K562 (cell line): Measurements from ENCODE around the gene LIMCH1. TPM values are rescaled to one million over a fixed set of nuclear protein-coding genes. Genes with fewer than 3 reads are reported as not detected.

Experiments used
- ATAC-seq: fragments of 200-7000 bp; cut with Tn5 transposase; 3 replicates; pipeline ENCODE4 v1.9.1; 2020; ENCODE audit warnings: moderate library complexity
- BruUV-seq: library from RNA; stranded (reverse); fragments of 400-500 nt; replicated peaks from 2 replicates; lab custom pipeline; 2021; lab: Mats Ljungman, UMichigan
- CTCF ChIA-PET: fragments of 300-600 bp; formaldehyde crosslinking; extraction: SDS; loops from one replicate; lab custom pipeline; 2021; ENCODE audit warnings: low intra/inter-chr PET ratio; lab: Yijun Ruan, JAX
- POLR2A ChIA-PET: fragments of 300-600, 350-650 bp; sonication (Branson Sonifier 250); formaldehyde crosslinking; extraction: SDS; loops from one replicate; lab custom pipeline; 2021; ENCODE audit warnings: antibody characterized with exemption, inconsistent platforms; lab: Yijun Ruan, JAX
- DNase-seq, 4 experiments: peaks; one replicate each; pipeline versions ENCODE4 v3.0.0 to v3.0.0-alpha.2; 2011 to 2018; ENCODE audit warnings: low spot score in 3 of 4, mixed read lengths in 3 of 4; ENCODE audit errors: extremely low read depth in 1 of 4
- FAIRE-seq: peaks from 2 replicates; lab custom pipeline; 2011; peaks lifted over from hg19 to GRCh38; lab: Jason Lieb, UNC
- H2AFZ ChIP-seq: 2 replicates; pipeline ENCODE4 v1.6.0; 2011; ENCODE audit warnings: low read depth, low read length, control low read depth, inconsistent platforms
- H3K27ac ChIP-seq: fragments of 200-600 bp; 3 replicates; pipeline ENCODE4 v1.8.0; 2011; ENCODE audit warnings: low read depth, mild to moderate bottlenecking, control low read depth, inconsistent platforms, low read length, moderate library complexity, mixed read lengths; ENCODE audit errors: extremely low read depth
- H3K27me3 ChIP-seq, 2 experiments: fragments of 300-600 bp in 1 of 2; 2 replicates in 1 of 2; 3 replicates in 1 of 2; pipeline versions ENCODE4 v1.6.0 to v1.8.0; 2011; ENCODE audit warnings: inconsistent platforms in 2 of 2, low read length in 2 of 2, mild to moderate bottlenecking in 1 of 2, mixed read lengths in 1 of 2, moderate library complexity in 1 of 2; ENCODE audit not compliant: control insufficient read depth in 2 of 2, insufficient read depth in 2 of 2
- H3K36me3 ChIP-seq: fragments of 300-600 bp; 3 replicates; pipeline ENCODE4 v1.8.0; 2011; ENCODE audit warnings: mild to moderate bottlenecking, low read length, inconsistent platforms; ENCODE audit not compliant: control insufficient read depth, insufficient read depth
- H3K4me1 ChIP-seq, 2 experiments: fragments of 200-600 bp in 1 of 2; replicated peaks in 1 of 2; 2 replicates in 1 of 2; 3 replicates in 1 of 2; pipeline versions ENCODE4 v1.5.1 to v1.8.0; 2011; ENCODE audit warnings: inconsistent platforms in 2 of 2, low read length in 2 of 2, mild to moderate bottlenecking in 1 of 2, mixed read lengths in 1 of 2, moderate library complexity in 1 of 2; ENCODE audit not compliant: control insufficient read depth in 2 of 2, insufficient read depth in 2 of 2
- H3K4me2 ChIP-seq: 2 replicates; pipeline ENCODE4 v1.6.1; 2011; ENCODE audit warnings: low read length, control low read depth, inconsistent platforms, mixed read lengths; ENCODE audit not compliant: insufficient read depth
- H3K4me3 ChIP-seq: fragments of 200-600 bp; sonication (generic), shearing (Covaris generic); 2 replicates; pipeline ENCODE4 v1.5.1; 2016; ENCODE audit warnings: control low read depth, inconsistent platforms
- H3K79me2 ChIP-seq: fragments of 200-600 bp; 3 replicates; pipeline ENCODE4 v1.8.0; 2011; ENCODE audit warnings: low read length, inconsistent platforms; ENCODE audit not compliant: control insufficient read depth, insufficient read depth
- H3K9ac ChIP-seq, 2 experiments: 2 replicates each; pipeline versions ENCODE4 v1.6.0 to v1.6.1; 2011; ENCODE audit warnings: low read depth in 2 of 2, low read length in 2 of 2, control low read depth in 1 of 2, inconsistent platforms in 1 of 2, mild to moderate bottlenecking in 1 of 2, mixed read lengths in 1 of 2; ENCODE audit not compliant: insufficient read depth in 1 of 2
- H3K9me1 ChIP-seq: one replicate; pipeline ENCODE4 v1.6.0; 2011; ENCODE audit warnings: inconsistent platforms, mild to moderate bottlenecking, low read length, moderate library complexity; ENCODE audit not compliant: control insufficient read depth, insufficient read depth
- H3K9me3 ChIP-seq: replicated peaks from 2 replicates; pipeline ENCODE4 v1.5.1; 2011; ENCODE audit warnings: low read depth, low read length, inconsistent platforms; ENCODE audit not compliant: control insufficient read depth, insufficient read depth
- H4K20me1 ChIP-seq: replicated peaks from 2 replicates; pipeline ENCODE4 v1.6.1; 2011; ENCODE audit warnings: low read length, inconsistent platforms, mixed read lengths; ENCODE audit not compliant: control insufficient read depth, insufficient read depth
- ATF1 ChIP-seq, 2 experiments: fragments of 450-650 bp in 1 of 2; IDR thresholded peaks; 2 replicates each; pipeline ENCODE4 v1.6.1; 2016; ENCODE audit warnings: missing compliant biosample characterization in 1 of 2, missing genetic modification characterization in 1 of 2
- BRD9 ChIP-seq: fragments of 450-650 bp; IDR thresholded peaks from 2 replicates; pipeline ENCODE4 v1.6.1; 2018; ENCODE audit warnings: low read depth; ENCODE audit not compliant: partially characterized antibody
- CBFA2T3 ChIP-seq: fragments of 450-650 bp; IDR thresholded peaks from 2 replicates; pipeline ENCODE4 v1.6.1; 2017
- CHD4 ChIP-seq: fragments of 200-600 bp; sonication (generic); IDR thresholded peaks from 3 replicates; pipeline ENCODE4 v1.6.1; 2012; ENCODE audit warnings: low read depth, mild to moderate bottlenecking, mixed read lengths, low read length, inconsistent platforms; ENCODE audit not compliant: insufficient read depth, insufficient replicate concordance, poor library complexity, severe bottlenecking
- ESRRB ChIP-seq: fragments of 250-450 bp; sonication (Bioruptor Pico); IDR thresholded peaks from 2 replicates; pipeline ENCODE4 v1.5.0; 2020; ENCODE audit warnings: mild to moderate bottlenecking, moderate library complexity, borderline replicate concordance
- FUS ChIP-seq: fragments of 200-400 bp; formaldehyde crosslinking; optimal IDR thresholded peaks from 2 replicates; pipeline ENCODE3; 2017; ENCODE audit warnings: low read depth, low read length
- GATAD2B ChIP-seq: fragments of 450-650 bp; IDR thresholded peaks from 2 replicates; pipeline ENCODE4 v1.6.1; 2017; ENCODE audit warnings: mild to moderate bottlenecking, borderline replicate concordance
- KLF1 ChIP-seq: fragments of 450-650 bp; IDR thresholded peaks from 2 replicates; pipeline ENCODE4 v1.6.1; 2016; ENCODE audit warnings: missing genetic modification characterization, missing compliant biosample characterization
- MYNN ChIP-seq, 2 experiments: sonication (generic); formaldehyde crosslinking in 1 of 2; IDR thresholded peaks; 2 replicates each; pipeline versions ENCODE4 v1.5.0 to v1.6.1; 2016 to 2020; ENCODE audit warnings: antibody characterized with exemption in 1 of 2, missing genetic modification reagents in 1 of 2
- NCOA4 ChIP-seq: fragments of 450-650 bp; IDR thresholded peaks from 2 replicates; pipeline ENCODE4 v1.6.1; 2018; ENCODE audit warnings: mild to moderate bottlenecking; ENCODE audit not compliant: partially characterized antibody
- POLR2H ChIP-seq: IDR thresholded peaks from 2 replicates; pipeline ENCODE4 v1.6.1; 2016; ENCODE audit warnings: missing genetic modification characterization, low read depth, mild to moderate bottlenecking, control low read depth, missing compliant biosample characterization, moderate library complexity
- RBM34 ChIP-seq: fragments of 200-400 bp; formaldehyde crosslinking; IDR thresholded peaks from 2 replicates; pipeline ENCODE4 v1.6.1; 2018; ENCODE audit warnings: low read length, borderline replicate concordance; ENCODE audit not compliant: insufficient read depth
- RNF2 ChIP-seq: sonication (generic); IDR thresholded peaks from 2 replicates; pipeline ENCODE4 v1.6.1; 2016
- TCF7 ChIP-seq: sonication (generic); IDR thresholded peaks from 2 replicates; pipeline ENCODE4 v1.6.1; 2016; ENCODE audit warnings: antibody characterized with exemption, borderline replicate concordance
- WGBS: fragments of 100-300 bp; shearing (Covaris generic); methylation state at CpG from one replicate; pipeline ENCODE4 v1.1.6; 2016; ENCODE audit warnings: low coverage, mixed read lengths; ENCODE audit not compliant: insufficient coverage; ENCODE audit errors: missing lambda C conversion rate; 5-methylcytosine and 5-hydroxymethylcytosine counted together
- in situ Hi-C: fragments of 300-500 bp; cut with MboI; formaldehyde crosslinking; loops from 4 replicates; pipeline ENCODE4 v1.15.0; 2018; ENCODE audit warnings: inconsistent platforms, mixed read lengths
- intact Hi-C: fragments of 100-400 bp; cut with micrococcal nuclease; formaldehyde crosslinking; loops from 2 replicates; pipeline ENCODE4 v1.14.2; 2022
- polyA plus RNA-seq, 8 experiments: library from polyadenylated mRNA; depleted of rRNA in 4 of 8; stranded (reverse) in 5 of 8; unstranded in 3 of 8; fragments of >200 nt; fragmentation: Nextera tagmentation in 2 of 8; fragmentation: Illumina TruSeq in 1 of 8; extraction: Ambion mirVana in 2 of 8; extraction: Trizol in 1 of 8; gene quantifications; 2 replicates each; pipeline versions ENCODE4 v1.2.1 to v1.2.3, GENCODE V29; 2011 to 2014; ENCODE audit warnings: inconsistent platforms in 1 of 8, missing spikeins in 1 of 8
- total RNA-seq, 7 experiments: library from RNA; depleted of rRNA in 6 of 7; stranded (reverse); fragments of >200 nt in 6 of 7; fragmentation: Illumina TruSeq in 2 of 7; extraction: Trizol in 2 of 7; gene quantifications; 2 replicates each; pipeline versions ENCODE4 v1.2.1 to v1.2.3, GENCODE V29; 2011 to 2021; ENCODE audit warnings: low replicate concordance in 1 of 7
- TF ChIP-seq, protein P1 (sequence below): fragments of 250-450 bp; sonication (Bioruptor Pico); IDR thresholded peaks from 2 replicates; pipeline ENCODE4 v1.8.0; 2022; ENCODE audit warnings: inconsistent platforms, mild to moderate bottlenecking, moderate library complexity, borderline replicate concordance

LIMCH1 gene
- total and polyA plus RNA-seq, 9 of the 15 experiments (the other 6 are each of a cell fraction or from before 2014, with no cell fraction given), result 0.35 TPM; not detected in 8

DNA sequence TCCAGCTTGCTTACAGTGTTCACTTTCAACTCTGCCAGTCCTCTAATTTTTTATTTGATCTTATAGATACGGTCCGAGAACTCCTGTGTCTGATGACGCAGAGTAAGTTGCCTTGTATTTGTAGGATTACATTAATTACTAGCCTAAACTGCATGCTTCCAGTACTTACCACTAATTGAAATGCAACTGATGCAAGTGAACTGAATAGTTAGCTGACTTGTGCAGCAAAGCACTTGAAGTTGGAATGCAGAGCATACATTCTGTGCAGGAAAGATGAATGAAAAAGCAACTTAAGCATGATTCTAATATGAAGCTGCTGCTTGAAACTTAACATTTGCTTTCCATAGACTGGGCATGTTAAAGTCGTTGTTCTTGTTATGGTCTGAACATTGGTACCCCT is 100.9 kb downstream of the LIMCH1 start:
- Histone ChIP-seq H3K9me3 (no peaks in the 10 kb centered on the region), H3K4me3 (no peak overlapping the region), H3K9ac (no peak overlapping the region), H4K20me1 (no peaks in the 10 kb centered on the region), H3K4me1 (no peaks in the 10 kb centered on the region), H3K27me3 (no peaks in the 10 kb centered on the region), H3K36me3 (no peaks in the 10 kb centered on the region), H3K27ac (no peak overlapping the region), H3K4me2 (no peak overlapping the region), H2AFZ (no peak overlapping the region), H3K9me1 (no peaks in the 10 kb centered on the region), H3K79me2 (no peaks in the 10 kb centered on the region)
- intact Hi-C loops (no loop called here), in situ Hi-C loops (no loop called here)
- WGBS, result 0% methylated on average over 4 of the region's 4 CpGs
- DNase-seq, result no peak
- BruUV-seq, result no TSS peak
- ATAC-seq, result no peak
- CTCF ChIA-PET, result no interaction called here
- POLR2A ChIA-PET, result interaction anchor here (0.5 kb wide), 1 partner anchor 27 kb away, joined by 4 read pairs; no protein-coding TSS in a partner anchor
- no peak for FAIRE-seq
- TF ChIP-seq, protein P1, sequence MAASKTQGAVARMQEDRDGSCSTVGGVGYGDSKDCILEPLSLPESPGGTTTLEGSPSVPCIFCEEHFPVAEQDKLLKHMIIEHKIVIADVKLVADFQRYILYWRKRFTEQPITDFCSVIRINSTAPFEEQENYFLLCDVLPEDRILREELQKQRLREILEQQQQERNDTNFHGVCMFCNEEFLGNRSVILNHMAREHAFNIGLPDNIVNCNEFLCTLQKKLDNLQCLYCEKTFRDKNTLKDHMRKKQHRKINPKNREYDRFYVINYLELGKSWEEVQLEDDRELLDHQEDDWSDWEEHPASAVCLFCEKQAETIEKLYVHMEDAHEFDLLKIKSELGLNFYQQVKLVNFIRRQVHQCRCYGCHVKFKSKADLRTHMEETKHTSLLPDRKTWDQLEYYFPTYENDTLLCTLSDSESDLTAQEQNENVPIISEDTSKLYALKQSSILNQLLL, result no peak
- TF ChIP-seq CHD4 (no peak), BRD9 (no peak), RBM34 (no peak), KLF1 (tag) (no peak), ESRRB (CRISPR knock-in tag) (no peak), NCOA4 (no peak), FUS (no peak), TCF7 (no peak), POLR2H (no peak), CBFA2T3 (no peak), ATF1 (CRISPR knock-in tag; IDR thresholded peaks at IDR 0.05) (no peak), ATF1 (tag; IDR thresholded peaks at IDR 0.05) (no peak), GATAD2B (no peak), MYNN (IDR thresholded peaks at IDR 0.05) (no peak), MYNN (CRISPR knock-in tag; IDR thresholded peaks at IDR 0.05) (no peak), RNF2 (no peak)
